Vagina (tissue), 2 donors: ENCODE data around the gene DPF1.
"Not testable (repeated sequence)": the region's sequence is repeated elsewhere in the genome, so short reads cannot be mapped to it uniquely, and the experiment has no call there.

Experiments
- POLR2A ChIP-seq, 2 donors: fragments of 450-650 bp; IDR thresholded peaks; one replicate each; pipeline ENCODE4 v1.6.1; 2017; ENCODE audit warnings: antibody characterized with exemption in 2 of 2, mild to moderate bottlenecking in 2 of 2, moderate library complexity in 2 of 2
- POLR2AphosphoS5 ChIP-seq, 2 donors: sonication (generic); formaldehyde crosslinking; IDR thresholded peaks; one replicate each; pipeline ENCODE4 v1.9.0; 2017; ENCODE audit warnings: antibody characterized with exemption in 2 of 2, mild to moderate bottlenecking in 2 of 2, low read depth in 1 of 2; ENCODE audit not compliant: insufficient read depth in 1 of 2
- TF ChIP-seq, protein P1 (sequence below), 3 experiments: fragments of 450-650 bp in 2 of 3; fragments of 200-600 bp in 1 of 3; sonication (generic) in 1 of 3; IDR thresholded peaks; one replicate each; pipeline ENCODE4 v1.5.1; 2017 to 2019; ENCODE audit warnings: antibody characterized with exemption in 3 of 3, mild to moderate bottlenecking in 2 of 3, moderate library complexity in 2 of 3

DNA sequence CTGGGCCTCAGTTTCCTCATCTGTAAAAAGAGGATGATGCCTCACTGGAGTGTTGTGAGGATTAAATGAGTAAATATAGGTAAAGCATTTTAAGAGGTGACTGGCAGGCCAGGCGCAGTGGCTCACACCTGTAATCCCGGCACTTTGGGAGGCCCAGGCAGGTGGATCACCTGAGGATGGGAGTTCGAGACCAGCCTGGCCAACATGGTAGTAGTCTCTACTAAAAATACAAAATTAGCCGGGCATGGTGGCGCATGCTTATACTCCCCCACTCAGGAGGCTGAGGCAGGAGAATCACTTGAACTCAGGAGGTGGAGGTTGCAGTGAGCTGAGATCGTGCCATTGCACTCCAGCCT is 819 bp upstream of the DPF1 start:
- TF ChIP-seq, protein P1, sequence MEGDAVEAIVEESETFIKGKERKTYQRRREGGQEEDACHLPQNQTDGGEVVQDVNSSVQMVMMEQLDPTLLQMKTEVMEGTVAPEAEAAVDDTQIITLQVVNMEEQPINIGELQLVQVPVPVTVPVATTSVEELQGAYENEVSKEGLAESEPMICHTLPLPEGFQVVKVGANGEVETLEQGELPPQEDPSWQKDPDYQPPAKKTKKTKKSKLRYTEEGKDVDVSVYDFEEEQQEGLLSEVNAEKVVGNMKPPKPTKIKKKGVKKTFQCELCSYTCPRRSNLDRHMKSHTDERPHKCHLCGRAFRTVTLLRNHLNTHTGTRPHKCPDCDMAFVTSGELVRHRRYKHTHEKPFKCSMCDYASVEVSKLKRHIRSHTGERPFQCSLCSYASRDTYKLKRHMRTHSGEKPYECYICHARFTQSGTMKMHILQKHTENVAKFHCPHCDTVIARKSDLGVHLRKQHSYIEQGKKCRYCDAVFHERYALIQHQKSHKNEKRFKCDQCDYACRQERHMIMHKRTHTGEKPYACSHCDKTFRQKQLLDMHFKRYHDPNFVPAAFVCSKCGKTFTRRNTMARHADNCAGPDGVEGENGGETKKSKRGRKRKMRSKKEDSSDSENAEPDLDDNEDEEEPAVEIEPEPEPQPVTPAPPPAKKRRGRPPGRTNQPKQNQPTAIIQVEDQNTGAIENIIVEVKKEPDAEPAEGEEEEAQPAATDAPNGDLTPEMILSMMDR (IDR thresholded peaks at IDR 0.05) = not testable (repeated sequence)
- TF ChIP-seq POLR2AphosphoS5 (IDR thresholded peaks at IDR 0.05; ENCODE audit: insufficient read depth in 1 of 2, low read depth in 1 of 2); POLR2A (IDR thresholded peaks at IDR 0.05): not testable (repeated sequence)
